ENCODE results near the gene LAGE3. TPM values are rescaled to one million over a fixed set of nuclear protein-coding genes. Genes with fewer than 3 reads are reported as not detected.
A peak's percentile ranks its signal among the peaks of the same experiment; 100 is the strongest.

Gene LAGE3
- total and polyA plus RNA-seq, 2 donors (not counting 3 experiments of a cell fraction or from before 2014, with no cell fraction given), result 14.3 to 31.9 TPM

GRCh38 chrX:154526901-154527675 lies 48.0 kb upstream of the LAGE3 start:
- Histone ChIP-seq H3K9me3 (replicated peaks; ENCODE audit: control insufficient read depth, insufficient read depth, low read length) (no peaks in the 10 kb centered on the region), H3K4me1 (ENCODE audit: control insufficient read depth, extremely low read depth, insufficient read depth, low read length) (peaks cover 4% of the 10 kb centered on the region), H4K20me1 (replicated peaks; ENCODE audit: control insufficient read depth, extremely low read depth, insufficient read depth, low read length) (no peaks in the 10 kb centered on the region), H3K36me3 (ENCODE audit: control insufficient read depth in 2 of 2, extremely low read depth in 1 of 2, insufficient read depth in 2 of 2, low read length in 2 of 2) (peaks cover 0 to under 1% of the 10 kb centered on the region in 2 experiments), H3K79me2 (ENCODE audit: control insufficient read depth, insufficient read depth, low read length) (no peaks in the 10 kb centered on the region), H3K4me3 (replicated peaks in 1 of 3; ENCODE audit: insufficient read depth in 1 of 3, low read depth in 1 of 3, low read length in 3 of 3) (peak overlapping the region in 1 of 3 experiments; percentile 22), H3K9me1 (replicated peaks; ENCODE audit: control insufficient read depth, extremely low read depth, insufficient read depth, low read length) (no peaks in the 10 kb centered on the region), H3K4me2 (ENCODE audit: insufficient read depth, low read length) (peak overlapping the region; percentile 32), H3K27me3 (ENCODE audit: control insufficient read depth in 2 of 2, insufficient read depth in 2 of 2, low read length in 2 of 2) (no peaks in the 10 kb centered on the region), H3K27ac (ENCODE audit: insufficient read depth, low read depth, low read length) (peak overlapping the region; percentile 22), H3K9ac (replicated peaks; ENCODE audit: extremely low read depth, insufficient read depth, low read length) (peak overlapping the region; percentile 29), H2AFZ (ENCODE audit: low read depth, low read length) (no peak overlapping the region)
- TF ChIP-seq CTCF (IDR thresholded peaks at IDR 0.05; ENCODE audit: extremely low read depth in 1 of 2, insufficient read depth in 1 of 2, low read depth in 1 of 2, low read length in 2 of 2) (peak; percentile 37 to 43), MYC (IDR thresholded peaks at IDR 0.05; ENCODE audit: low read depth, low read length) (no peak)
- BruUV-seq (replicated peaks), result TSS peak; percentile 25
- intact Hi-C loops (cut with micrococcal nuclease) (loop anchor here (5.0 kb wide), 1 partner anchor 120 kb away; the partner anchor contains the start of gene DNASE1L1), dilution Hi-C loops (cut with MboI; ENCODE audit: extremely low pct_ligation_motif_present, low sequenced_read_pairs) (no loop called here)
- FAIRE-seq (peak; percentile 98), DNase-seq (ENCODE audit: low read depth, low spot score) (peak; percentile 71)
- POLR2A ChIA-PET, result interaction anchor here (1.4 kb wide), 1 partner anchor 11 kb away, joined by 6 read pairs; the partner anchor contains the start of gene FAM3A
- CTCF ChIA-PET, result interaction anchor here (0.6 to 1.8 kb wide), 16 partner anchors 10 to 514 kb away, joined by 3 to 21 read pairs (median 4); partner anchors contain the start of genes DNASE1L1, FAM3A, FAM50A and G6PD

Data from endothelial cell of umbilical vein (primary cell).